Pancreas (tissue), 10 donors: ENCODE results near the gene CHID1. TPM values are rescaled to one million over a fixed set of nuclear protein-coding genes. Genes with fewer than 3 reads are reported as not detected.

Experiments
- ATAC-seq, 4 donors: fragments of 200-7000 bp; cut with Tn5 transposase; one replicate each; pipeline versions ENCODE4 v1.8.0 to v1.9.1; 2020; ENCODE audit warnings: mild to moderate bottlenecking in 4 of 4, moderate library complexity in 4 of 4
- DNase-seq, 6 donors: peaks; one replicate each; pipeline ENCODE4 v3.0.0-alpha.2; 2020
- FAIRE-seq: peaks from 2 replicates; lab custom pipeline; 2012; peaks lifted over from hg19 to GRCh38; lab: Jason Lieb, UNC
- H3K27ac ChIP-seq, 4 donors: fragments of 200-600 bp; sonication (generic); 1 replicate in 3 of 4; 2 replicates in 1 of 4; pipeline versions ENCODE4 v1.5.0 to v1.8.0; 2020
- H3K27me3 ChIP-seq, 4 donors: fragments of 200-600 bp; one replicate each; pipeline ENCODE4 v1.8.0; 2021
- H3K36me3 ChIP-seq, 3 donors: fragments of 200-600 bp; sonication (generic) in 1 of 3; one replicate each; pipeline versions ENCODE4 v1.5.0 to v1.8.0; 2020 to 2021
- H3K4me1 ChIP-seq, 3 donors: fragments of 200-600 bp; one replicate each; pipeline ENCODE4 v1.8.0; 2021
- H3K4me3 ChIP-seq, 4 donors: fragments of 200-600 bp; sonication (generic) in 2 of 4; one replicate each; pipeline versions ENCODE4 v1.5.0 to v1.8.0; 2020 to 2021
- H3K9me3 ChIP-seq, 4 donors: fragments of 200-600 bp; one replicate each; pipeline ENCODE4 v1.8.0; 2021
- WGBS, 2 donors: extraction: QIAGEN DNeasy Blood & Tissue Kit; methylation state at CpG; one replicate each; pipeline ENCODE4 v1.1.7; 2013; 5-methylcytosine and 5-hydroxymethylcytosine counted together
- intact Hi-C, 3 donors: fragments of 100-400 bp; cut with DNase I; formaldehyde crosslinking; loops; one replicate each; pipeline versions ENCODE4 v1.11.1 to v1.14.2; 2022
- polyA plus RNA-seq, 2 donors: library from polyadenylated mRNA; stranded (reverse); fragments of 200-250 nt; gene quantifications; one replicate each; pipeline ENCODE4 v1.2.3, GENCODE V29; 2013
- total RNA-seq, 6 donors: library from RNA; stranded (reverse); fragmentation: NEBNext Ultra II Directional in 4 of 6; extraction: Animal tissue kit (Norgen Biotek cat#: 25700) in 4 of 6; gene quantifications; one replicate each; pipeline versions ENCODE4 v1.2.1 to v1.2.4, GENCODE V29; 2021 to 2023
- TF ChIP-seq, protein P1 (sequence below), 4 donors: fragments of 200-600 bp; sonication (generic) in 3 of 4; IDR thresholded peaks; one replicate each; pipeline versions ENCODE4 v1.5.0 to v1.8.0; 2021; ENCODE audit warnings: antibody characterized with exemption in 4 of 4
- donor health status: healthy with polysubstance abuse.
- donor health status: DM: no; HTN: no; CAD: no; lungs with moderate emphysema.
- donor health status: DM: no; HTN: no; CAD: no.
- donor health status: control.
- donor health status: control.
- donor health status: Bipolar disorder and iron deficiency.
- donor health status: DM: yes; HTN: yes; CAD: no.
- donor health status: DM: no; HTN: no; CAD: no.
- donor health status: DM: no; HTN: no; CAD: no.
- donor health status: DM: yes; HTN: yes; CAD: no.

Gene CHID1
- total and polyA plus RNA-seq, 8 donors = 41.7 to 86.0 (median 62.1) TPM

DNA sequence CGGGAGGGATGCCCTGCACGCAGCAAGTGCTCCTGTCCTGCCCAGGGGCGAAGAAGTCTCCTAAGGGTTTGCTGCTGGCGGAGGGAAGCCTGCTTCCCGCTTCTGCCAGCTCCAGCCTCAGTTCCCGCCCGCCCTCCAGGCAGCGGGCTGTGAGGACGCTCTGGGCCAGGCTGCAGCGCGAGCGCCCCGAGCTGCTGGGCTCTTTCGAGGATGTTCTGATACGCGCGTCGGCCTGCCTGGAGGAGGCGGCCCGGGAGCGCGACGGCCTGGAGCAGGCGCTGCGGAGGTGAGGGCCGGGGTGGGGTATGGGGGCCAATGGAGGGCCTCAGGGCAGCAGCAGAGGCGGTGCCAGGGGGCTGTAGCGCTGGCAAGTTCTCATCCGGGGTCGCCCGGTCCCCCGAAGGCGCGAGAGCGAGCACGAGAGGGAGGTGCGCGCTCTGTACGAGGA lies 80.7 kb downstream of the CHID1 start:
- DNase-seq (no peak), FAIRE-seq (no peak), ATAC-seq (no peak)
- H3K27me3 ChIP-seq = no peaks in the 10 kb centered on the region
- H3K4me1 ChIP-seq = peaks cover 20 to 39% (median 31%) of the 10 kb centered on the region in 3 donors
- H3K9me3 ChIP-seq = no peaks in the 10 kb centered on the region
- H3K36me3 ChIP-seq = no peaks in the 10 kb centered on the region
- peak overlapping the region in 1 of 4 donors; percentile 22 for H3K4me3 ChIP-seq
- peak overlapping the region in 1 of 4 donors; percentile 8 for H3K27ac ChIP-seq
- intact Hi-C loops = no loop called here
- TF ChIP-seq, protein P1, sequence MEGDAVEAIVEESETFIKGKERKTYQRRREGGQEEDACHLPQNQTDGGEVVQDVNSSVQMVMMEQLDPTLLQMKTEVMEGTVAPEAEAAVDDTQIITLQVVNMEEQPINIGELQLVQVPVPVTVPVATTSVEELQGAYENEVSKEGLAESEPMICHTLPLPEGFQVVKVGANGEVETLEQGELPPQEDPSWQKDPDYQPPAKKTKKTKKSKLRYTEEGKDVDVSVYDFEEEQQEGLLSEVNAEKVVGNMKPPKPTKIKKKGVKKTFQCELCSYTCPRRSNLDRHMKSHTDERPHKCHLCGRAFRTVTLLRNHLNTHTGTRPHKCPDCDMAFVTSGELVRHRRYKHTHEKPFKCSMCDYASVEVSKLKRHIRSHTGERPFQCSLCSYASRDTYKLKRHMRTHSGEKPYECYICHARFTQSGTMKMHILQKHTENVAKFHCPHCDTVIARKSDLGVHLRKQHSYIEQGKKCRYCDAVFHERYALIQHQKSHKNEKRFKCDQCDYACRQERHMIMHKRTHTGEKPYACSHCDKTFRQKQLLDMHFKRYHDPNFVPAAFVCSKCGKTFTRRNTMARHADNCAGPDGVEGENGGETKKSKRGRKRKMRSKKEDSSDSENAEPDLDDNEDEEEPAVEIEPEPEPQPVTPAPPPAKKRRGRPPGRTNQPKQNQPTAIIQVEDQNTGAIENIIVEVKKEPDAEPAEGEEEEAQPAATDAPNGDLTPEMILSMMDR (IDR thresholded peaks at IDR 0.05) = no peak
- 68 to 80% methylated on average over 34 to 39 of the region's 39 CpGs for WGBS, 2 donors

DNA sequence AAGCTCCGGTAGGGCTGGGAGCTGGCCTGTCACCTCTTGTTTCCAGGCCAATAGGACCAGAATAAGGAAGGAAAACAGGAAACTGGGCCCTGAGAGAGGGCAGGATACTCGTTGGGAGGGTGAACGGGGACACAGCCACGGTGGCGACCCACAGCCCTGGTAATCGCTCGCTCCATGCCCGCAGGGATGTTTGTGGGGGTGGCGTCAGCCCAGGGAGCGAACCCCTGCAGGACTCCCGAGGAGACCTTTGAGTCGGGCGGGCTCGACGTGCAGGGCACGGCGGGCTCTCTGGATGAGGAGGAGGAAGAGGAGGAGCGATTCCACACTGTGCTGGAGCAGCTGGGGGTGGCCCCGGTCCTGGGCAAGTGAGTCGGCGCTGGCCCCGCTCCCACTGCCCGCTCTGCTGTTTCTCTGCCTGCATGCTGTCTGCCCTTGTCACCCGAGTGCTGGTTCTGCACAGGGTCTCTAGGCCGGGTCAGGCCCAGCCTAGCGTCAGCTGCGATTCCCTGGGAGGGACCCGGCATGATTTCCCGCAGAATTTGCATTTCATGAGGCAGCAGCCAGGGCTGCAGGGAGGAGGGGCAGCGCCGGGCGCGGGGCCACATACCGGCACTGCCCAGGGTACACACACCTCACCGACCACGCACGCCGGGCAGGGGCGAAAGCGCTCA lies 81.3 kb downstream of the CHID1 start:
- Histone ChIP-seq H3K9me3 (no peaks in the 10 kb centered on the region), H3K4me1 (peaks cover 20 to 36% (median 34%) of the 10 kb centered on the region in 3 donors), H3K36me3 (peaks cover 0 to 3% (median under 1%) of the 10 kb centered on the region in 3 donors), H3K27me3 (no peaks in the 10 kb centered on the region), H3K27ac (peak overlapping the region in 3 of 4 donors; percentile 8 to 92 (median 8)), H3K4me3 (peak overlapping the region in 2 of 4 donors; percentile 22 to 63)
- no peak for FAIRE-seq
- intact Hi-C loops = no loop called here
- WGBS, 2 donors = 62 to 64% methylated on average over 32 to 40 of the region's 40 CpGs
- DNase-seq = peak in 3 of 6 donors; percentile 43 to 86 (median 64)
- no peak for ATAC-seq
- TF ChIP-seq, protein P1 (IDR thresholded peaks at IDR 0.05) = no peak

DNA sequence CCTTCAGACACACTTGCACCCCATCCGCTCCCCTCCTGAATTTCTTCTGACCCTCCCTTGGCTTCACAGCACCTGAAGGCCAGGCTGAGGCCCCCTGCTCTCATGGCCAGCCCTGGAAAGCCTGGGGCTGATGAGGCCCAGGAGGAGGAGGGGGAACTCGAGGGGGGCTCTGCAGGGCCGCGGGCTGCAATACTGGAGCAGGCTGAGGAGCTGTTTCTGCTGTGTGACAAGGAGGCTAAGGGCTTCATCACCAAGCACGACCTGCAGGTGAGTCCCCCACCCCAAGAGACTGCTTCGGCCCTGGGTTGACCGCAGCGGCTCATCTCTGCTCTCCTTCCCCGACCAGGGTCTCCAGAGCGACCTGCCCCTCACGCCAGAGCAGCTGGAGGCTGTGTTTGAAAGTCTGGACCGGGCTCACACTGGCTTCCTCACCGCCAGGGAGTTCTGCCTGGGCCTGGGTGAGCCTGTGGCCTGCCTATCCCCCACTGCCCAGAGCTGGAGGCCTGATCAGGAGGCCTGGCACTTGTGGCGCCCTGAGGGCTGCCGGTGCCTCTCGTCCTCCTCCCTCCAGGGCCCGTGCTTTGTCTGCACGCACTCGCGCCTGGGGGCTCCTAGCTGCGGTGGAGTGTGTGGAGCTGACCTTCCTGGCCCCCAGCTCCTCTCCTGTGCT lies 82.0 kb downstream of the CHID1 start:
- DNase-seq = peak in 2 of 6 donors; percentile 58 to 81
- peak overlapping the region; percentile 8 to 97 (median 50) for H3K27ac ChIP-seq

GRCh38 chr11:827897-828192 lies 82.8 kb downstream of the CHID1 start, which contains the start of gene CRACR2B:
TSS of gene CRACR2B (plus strand) at chr11:827919. CDS start at chr11:828608, 689 bp downstream.
- peak; percentile 0 to 4 (median 1) for ATAC-seq
- H3K27ac ChIP-seq = peak within 1 kb of the TSS; percentile 88 to 97 (median 91)
- 14 to 25% methylated on average over 5 of the region's 5 CpGs for WGBS, 2 donors

More for the DNA sequence above, 82.0 kb downstream of the CHID1 start:
- intact Hi-C loops = no loop called here
- FAIRE-seq (no peak), ATAC-seq (no peak)
- TF ChIP-seq, protein P1 (IDR thresholded peaks at IDR 0.05) = no peak
- H3K36me3 ChIP-seq = peaks cover 0 to 10% (median 6%) of the 10 kb centered on the region in 3 donors
- peak overlapping the region in 3 of 4 donors; percentile 0 to 69 (median 63) for H3K4me3 ChIP-seq
- H3K27me3 ChIP-seq = no peaks in the 10 kb centered on the region
- peaks cover 20 to 36% (median 34%) of the 10 kb centered on the region in 3 donors for H3K4me1 ChIP-seq
- 56% methylated on average over 20 to 21 of the region's 21 CpGs for WGBS, 2 donors
- H3K9me3 ChIP-seq = no peaks in the 10 kb centered on the region

More at GRCh38 chr11:827897-828192, 82.8 kb downstream of the CHID1 start, which contains the start of gene CRACR2B:
- no peaks in the 10 kb centered on the region for H3K27me3 ChIP-seq
- TF ChIP-seq, protein P1 (IDR thresholded peaks at IDR 0.05) = no peak
- H3K36me3 ChIP-seq = peaks cover 0 to 10% (median 6%) of the 10 kb centered on the region in 3 donors
- H3K4me1 ChIP-seq = peaks cover 20 to 43% (median 34%) of the 10 kb centered on the region in 3 donors
- no peak for DNase-seq
- no peak for FAIRE-seq
- H3K9me3 ChIP-seq = no peaks in the 10 kb centered on the region
- H3K4me3 ChIP-seq = peak within 1 kb of the TSS; percentile 51 to 69 (median 60)
- intact Hi-C loops = no loop called here
